Heart left ventricle (tissue), 16 donors: Measurements from ENCODE around the gene PBX1. TPM values are rescaled to one million over a fixed set of nuclear protein-coding genes. Genes with fewer than 3 reads are reported as not detected.
A peak's percentile ranks its signal among the peaks of the same experiment; 100 is the strongest.

Experiments
- ATAC-seq, 4 donors: fragments of 200-7000 bp; cut with Tn5 transposase; one replicate each; pipeline ENCODE4 v1.9.1; 2020 to 2022; ENCODE audit warnings: moderate library complexity in 4 of 4, mild to moderate bottlenecking in 3 of 4, moderate number of reproducible peaks in 1 of 4
- DNase-seq, 5 donors: peaks; one replicate each; pipeline ENCODE4 v3.0.0-alpha.2; 2020
- H3K27ac ChIP-seq, 12 donors: fragments of 200-600 bp; sonication (generic) in 4 of 12; one replicate each; pipeline versions ENCODE4 v1.5.0 to v1.8.0; 2016 to 2022; ENCODE audit warnings: mild to moderate bottlenecking in 2 of 12
- H3K27me3 ChIP-seq, 9 donors: fragments of 200-600 bp; sonication (generic) in 2 of 9; one replicate each; pipeline versions ENCODE4 v1.5.1 to v1.8.0; 2016 to 2022; ENCODE audit warnings: mild to moderate bottlenecking in 3 of 9
- H3K36me3 ChIP-seq, 9 donors: fragments of 200-600 bp; sonication (generic) in 2 of 9; one replicate each; pipeline versions ENCODE4 v1.5.0 to v1.8.0; 2018 to 2022; ENCODE audit warnings: mild to moderate bottlenecking in 2 of 9
- H3K4me1 ChIP-seq, 12 donors: fragments of 200-600 bp; sonication (generic) in 4 of 12; one replicate each; pipeline versions ENCODE4 v1.5.0 to v1.8.0; 2016 to 2022; ENCODE audit warnings: mild to moderate bottlenecking in 3 of 12
- H3K4me3 ChIP-seq, 12 donors: fragments of 200-600 bp; sonication (generic) in 4 of 12; one replicate each; pipeline versions ENCODE4 v1.5.0 to v1.8.0; 2017 to 2022; ENCODE audit warnings: mild to moderate bottlenecking in 9 of 12, moderate library complexity in 4 of 12
- H3K9me3 ChIP-seq, 12 donors: fragments of 200-600 bp; sonication (generic) in 4 of 12; one replicate each; pipeline versions ENCODE4 v1.5.0 to v1.8.0; 2016 to 2022; ENCODE audit warnings: mild to moderate bottlenecking in 1 of 12
- CTCF ChIP-seq, 12 donors: fragments of 200-600 bp; sonication (generic) in 4 of 12; IDR thresholded peaks; one replicate each; pipeline versions ENCODE4 v1.5.0 to v1.8.0; 2018 to 2022; ENCODE audit warnings: antibody characterized with exemption in 12 of 12, mild to moderate bottlenecking in 5 of 12
- POLR2A ChIP-seq, 2 donors: fragments of 450-650 bp; IDR thresholded peaks; one replicate each; pipeline ENCODE4 v1.6.1; 2017; ENCODE audit warnings: antibody characterized with exemption in 2 of 2, mild to moderate bottlenecking in 2 of 2, moderate library complexity in 2 of 2
- WGBS, 4 donors: extraction: QIAGEN DNeasy Blood & Tissue Kit in 2 of 4; methylation state at CpG; one replicate each; pipeline versions ENCODE4 v1.1.5 to v1.1.7; 2013 to 2018; 5-methylcytosine and 5-hydroxymethylcytosine counted together
- intact Hi-C, 10 donors: fragments of 100-400 bp; cut with DNase I; formaldehyde crosslinking; loops; one replicate each; pipeline versions ENCODE4 v1.11.1 to v1.14.2; 2022
- polyA plus RNA-seq, 2 donors: library from polyadenylated mRNA; stranded (reverse); fragments of 200-250 nt; gene quantifications; one replicate each; pipeline ENCODE4 v1.2.3, GENCODE V29; 2013
- total RNA-seq, 9 donors: library from RNA; depleted of rRNA in 2 of 9; stranded (reverse); fragments of >200 nt in 2 of 9; fragmentation: NEBNext Ultra II Directional in 3 of 9; extraction: Animal tissue kit (Norgen Biotek cat#: 25700) in 3 of 9; gene quantifications; one replicate each; pipeline versions ENCODE4 v1.1.0 to v1.2.4, GENCODE V29; 2016 to 2023
- donor health status: ischemic (EF 13 %, LVEDD 7.1; RV severe dilation, severe dysfunction).
- donor health status: healthy with polysubstance abuse.
- donor health status: DM: no; HTN: yes; CAD: no.
- donor health status: DM: no; HTN: no; CAD: no.
- donor health status: ischemic (EF 25% LVEDD 6.9; RV normal size, moderate dysfunction).
- donor health status: ischemic (EF 25% LVEDD 5.7; RV mildly dilated, moderate dysfunction).
- donor health status: healthy.
- donor health status: DM: yes; HTN: yes; CAD: no.
- donor health status: ischemic (EF 35%, LVEDD 5.7; RV mildly dilated, moderate dysfunction).
- donor health status: nonischemic (EF 11% LVEDD 7.7; RV severe dilation, severe dysfunction).
- donor health status: DM: yes; HTN: yes; CAD: no.
- donor health status: PGD.
- donor health status: ischemic (EF 29% LVEDD 5.4; RV normal size, mild dysfunction).
- donor health status: nonischemic (EF 23%, LVEDD 6.1; RV moderate dilation, normal function).

The PBX1 gene
- total and polyA plus RNA-seq, 11 donors, result 15.2 to 78.2 (median 59.1) TPM

- intact Hi-C loops, result no loop called here
- ATAC-seq, result no peak
Observed at GRCh38 chr1:164864161-164864560, 305.2 kb downstream of the PBX1 start.

GRCh38 chr1:164865385-164865784 lies 306.4 kb downstream of the PBX1 start:
- TF ChIP-seq POLR2A (IDR thresholded peaks at IDR 0.05) (no peak), CTCF (IDR thresholded peaks at IDR 0.05) (no peak)
- ATAC-seq (peak in 3 of 4 donors; percentile 28 to 33 (median 31)), DNase-seq (no peak)
- whole genome bisulfite sequencing, 4 donors, result 52 to 63% (median 60%) methylated on average over 4 of the region's 4 CpGs
- no peak overlapping the region for H3K27ac ChIP-seq
- no peak overlapping the region for H3K4me3 ChIP-seq
- H3K9me3 ChIP-seq, result peaks cover 0 to 4% (median 0%) of the 10 kb centered on the region in 12 donors
- intact Hi-C loops, result loop anchor here in 1 of 10 donors (5.0 kb wide), 1 partner anchor 47 kb away; no protein-coding TSS in a partner anchor
- H3K27me3 ChIP-seq, result no peaks in the 10 kb centered on the region
- peaks cover 0 to 12% (median 0%) of the 10 kb centered on the region in 12 donors for H3K4me1 ChIP-seq
- no peaks in the 10 kb centered on the region for H3K36me3 ChIP-seq

More at GRCh38 chr1:164864161-164864560, 305.2 kb downstream of the PBX1 start:
- WGBS, 4 donors, result 94 to 97% (median 95%) methylated on average over 3 of the region's 3 CpGs
- Histone ChIP-seq H3K4me3 (no peak overlapping the region), H3K27me3 (no peaks in the 10 kb centered on the region), H3K27ac (no peak overlapping the region), H3K4me1 (peaks cover 0 to 12% (median 0%) of the 10 kb centered on the region in 12 donors), H3K36me3 (no peaks in the 10 kb centered on the region), H3K9me3 (peaks cover 0 to 4% (median 0%) of the 10 kb centered on the region in 12 donors)
- no peak for DNase-seq
- TF ChIP-seq CTCF (IDR thresholded peaks at IDR 0.05), result no peak

GRCh38 chr1:164867590-164867989 lies 308.6 kb downstream of the PBX1 start:
- intact Hi-C loops, result loop anchor here in 1 of 10 donors (5.0 kb wide), 1 partner anchor 45 kb away; no protein-coding TSS in a partner anchor
- Histone ChIP-seq H3K27ac (no peak overlapping the region), H3K36me3 (no peaks in the 10 kb centered on the region), H3K4me1 (peaks cover 0 to 12% (median 0%) of the 10 kb centered on the region in 12 donors), H3K4me3 (no peak overlapping the region), H3K27me3 (no peaks in the 10 kb centered on the region), H3K9me3 (no peaks in the 10 kb centered on the region)
- TF ChIP-seq POLR2A (IDR thresholded peaks at IDR 0.05), result no peak
- no peak for TF ChIP-seq CTCF (IDR thresholded peaks at IDR 0.05)
- DNase-seq (no peak), ATAC-seq (no peak)
- 83 to 88% (median 87%) methylated on average over 8 of the region's 8 CpGs for WGBS, 4 donors

GRCh38 chr1:164868990-164869389 lies 310.0 kb downstream of the PBX1 start:
- intact Hi-C loops, result loop anchor here in 1 of 10 donors (5.0 kb wide), 1 partner anchor 43 kb away; no protein-coding TSS in a partner anchor
- WGBS, 4 donors, result 96 to 98% (median 97%) methylated on average over 4 of the region's 4 CpGs
- H3K36me3 ChIP-seq, result no peaks in the 10 kb centered on the region
- no peak overlapping the region for H3K4me3 ChIP-seq
- TF ChIP-seq POLR2A (IDR thresholded peaks at IDR 0.05), result no peak
- TF ChIP-seq CTCF (IDR thresholded peaks at IDR 0.05), result no peak
- ATAC-seq (no peak), DNase-seq (no peak)
- no peaks in the 10 kb centered on the region for H3K9me3 ChIP-seq
- no peak overlapping the region for H3K27ac ChIP-seq
- peaks cover 0 to 12% (median 0%) of the 10 kb centered on the region in 12 donors for H3K4me1 ChIP-seq
- no peaks in the 10 kb centered on the region for H3K27me3 ChIP-seq
